ENCODE data around the gene FLNC. TPM values are rescaled to one million over a fixed set of nuclear protein-coding genes. Genes with fewer than 3 reads are reported as not detected.

The FLNC gene
- total and polyA plus RNA-seq, 9 of the 15 experiments (the other 6 are each of a cell fraction or from before 2014, with no cell fraction given) = 0.90 to 155 (median 28.8) TPM

DNA sequence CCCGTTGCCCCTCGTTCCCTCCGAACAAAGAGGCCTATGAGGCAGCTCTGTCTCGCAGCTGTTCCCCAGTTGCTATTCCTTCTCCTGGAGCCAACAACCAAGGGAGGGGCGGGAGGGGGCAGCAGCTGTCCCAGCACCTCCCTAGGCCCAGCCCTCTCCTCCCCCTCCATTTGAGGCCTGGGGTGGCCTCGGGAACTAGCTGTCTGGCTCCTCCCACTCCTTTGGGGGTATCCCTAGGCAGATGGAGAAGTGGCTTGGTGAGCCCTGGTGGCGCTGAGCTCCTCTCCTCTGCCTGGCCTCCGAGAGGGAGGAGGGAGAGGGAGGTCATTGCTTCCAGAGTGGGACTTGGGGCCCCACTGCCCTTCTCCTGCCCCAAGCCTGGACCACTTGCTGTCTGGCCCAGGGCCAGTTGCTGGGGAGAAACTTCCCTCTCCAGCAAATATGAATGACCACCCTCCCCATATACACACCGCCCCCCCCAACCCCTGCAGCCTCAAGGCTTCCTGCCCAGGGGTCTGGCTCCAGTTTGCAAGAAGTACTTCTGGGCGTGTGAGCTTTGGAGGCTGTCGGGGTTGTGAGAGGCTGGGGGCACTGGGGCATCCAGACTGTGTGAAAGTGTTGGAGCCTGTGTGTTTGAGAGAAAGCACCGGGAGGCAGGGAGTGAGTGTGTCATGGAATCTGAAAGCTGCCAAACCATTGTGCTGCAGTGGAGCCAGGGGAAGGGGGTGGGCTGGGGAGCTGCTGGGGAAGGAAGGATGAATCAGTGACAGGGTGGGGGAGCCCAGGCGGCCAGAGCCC is 3.1 kb downstream of the FLNC start:
- Histone ChIP-seq H3K9ac (ENCODE audit: insufficient read depth in 1 of 2, low read depth in 2 of 2, low read length in 2 of 2) (peak overlapping the region; percentile 91 to 95), H3K79me2 (ENCODE audit: control insufficient read depth, insufficient read depth, low read length) (peaks cover 50% of the 10 kb centered on the region), H2AFZ (ENCODE audit: low read depth, low read length) (no peak overlapping the region), H4K20me1 (replicated peaks; ENCODE audit: control insufficient read depth, insufficient read depth, low read length) (0 out of 2 replicates have a peak, but pooled peaks cover 4% of the 10 kb centered on the region), H3K4me2 (ENCODE audit: insufficient read depth, low read length) (peak overlapping the region; percentile 97), H3K27me3 (ENCODE audit: control insufficient read depth in 2 of 2, insufficient read depth in 2 of 2, low read length in 2 of 2) (no peaks in the 10 kb centered on the region), H3K9me3 (replicated peaks; ENCODE audit: control insufficient read depth, insufficient read depth, low read depth, low read length) (no peaks in the 10 kb centered on the region), H3K4me3 (peak overlapping the region; percentile 66), H3K36me3 (ENCODE audit: control insufficient read depth, insufficient read depth, low read length) (peaks cover 55% of the 10 kb centered on the region; the same call in 2 of the 3 replicates), H3K9me1 (ENCODE audit: control insufficient read depth, insufficient read depth, low read length) (no peaks in the 10 kb centered on the region), H3K4me1 (replicated peaks in 1 of 2; ENCODE audit: control insufficient read depth in 2 of 2, insufficient read depth in 2 of 2, low read length in 2 of 2) (peaks cover 28 to 73% of the 10 kb centered on the region in 2 experiments), H3K27ac (ENCODE audit: extremely low read depth, low read depth, low read length) (peak overlapping the region; percentile 90)
- BruUV-seq (replicated peaks) = no TSS peak
- FAIRE-seq (peak; percentile 91), DNase-seq (ENCODE audit: extremely low read depth in 1 of 4, low spot score in 3 of 4) (peak; percentile 89 to 96 (median 94)), ATAC-seq (peak; percentile 12)
- CTCF ChIA-PET (ENCODE audit: low intra/inter-chr PET ratio) = no interaction called here
- intact Hi-C loops (cut with micrococcal nuclease) (loop anchor here (2.0 kb wide), 2 partner anchors 41 to 51 kb away; no protein-coding TSS in a partner anchor), in situ Hi-C loops (cut with MboI) (no loop called here)
- WGBS (ENCODE audit: insufficient coverage, low coverage, missing lambda C conversion rate) = 26% methylated on average over 11 of the region's 13 CpGs
- POLR2A ChIA-PET = interaction anchor here (0.6 to 4.3 kb wide), 21 partner anchors 9 to 1127 kb away, joined by 3 to 39 read pairs (median 5); partner anchors contain the start of genes ATP6V1F and CALU
- TF ChIP-seq, protein P1, sequence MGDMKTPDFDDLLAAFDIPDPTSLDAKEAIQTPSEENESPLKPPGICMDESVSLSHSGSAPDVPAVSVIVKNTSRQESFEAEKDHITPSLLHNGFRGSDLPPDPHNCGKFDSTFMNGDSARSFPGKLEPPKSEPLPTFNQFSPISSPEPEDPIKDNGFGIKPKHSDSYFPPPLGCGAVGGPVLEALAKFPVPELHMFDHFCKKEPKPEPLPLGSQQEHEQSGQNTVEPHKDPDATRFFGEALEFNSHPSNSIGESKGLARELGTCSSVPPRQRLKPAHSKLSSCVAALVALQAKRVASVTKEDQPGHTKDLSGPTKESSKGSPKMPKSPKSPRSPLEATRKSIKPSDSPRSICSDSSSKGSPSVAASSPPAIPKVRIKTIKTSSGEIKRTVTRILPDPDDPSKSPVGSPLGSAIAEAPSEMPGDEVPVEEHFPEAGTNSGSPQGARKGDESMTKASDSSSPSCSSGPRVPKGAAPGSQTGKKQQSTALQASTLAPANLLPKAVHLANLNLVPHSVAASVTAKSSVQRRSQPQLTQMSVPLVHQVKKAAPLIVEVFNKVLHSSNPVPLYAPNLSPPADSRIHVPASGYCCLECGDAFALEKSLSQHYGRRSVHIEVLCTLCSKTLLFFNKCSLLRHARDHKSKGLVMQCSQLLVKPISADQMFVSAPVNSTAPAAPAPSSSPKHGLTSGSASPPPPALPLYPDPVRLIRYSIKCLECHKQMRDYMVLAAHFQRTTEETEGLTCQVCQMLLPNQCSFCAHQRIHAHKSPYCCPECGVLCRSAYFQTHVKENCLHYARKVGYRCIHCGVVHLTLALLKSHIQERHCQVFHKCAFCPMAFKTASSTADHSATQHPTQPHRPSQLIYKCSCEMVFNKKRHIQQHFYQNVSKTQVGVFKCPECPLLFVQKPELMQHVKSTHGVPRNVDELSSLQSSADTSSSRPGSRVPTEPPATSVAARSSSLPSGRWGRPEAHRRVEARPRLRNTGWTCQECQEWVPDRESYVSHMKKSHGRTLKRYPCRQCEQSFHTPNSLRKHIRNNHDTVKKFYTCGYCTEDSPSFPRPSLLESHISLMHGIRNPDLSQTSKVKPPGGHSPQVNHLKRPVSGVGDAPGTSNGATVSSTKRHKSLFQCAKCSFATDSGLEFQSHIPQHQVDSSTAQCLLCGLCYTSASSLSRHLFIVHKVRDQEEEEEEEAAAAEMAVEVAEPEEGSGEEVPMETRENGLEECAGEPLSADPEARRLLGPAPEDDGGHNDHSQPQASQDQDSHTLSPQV (IDR thresholded peaks at IDR 0.05) = no peak
- TF ChIP-seq STAT5A (IDR thresholded peaks at IDR 0.05; ENCODE audit: borderline replicate concordance, low read length) = no peak
- no peak for TF ChIP-seq TAF15 (IDR thresholded peaks at IDR 0.05; ENCODE audit: low read depth, low read length)
- TF ChIP-seq MCM2 (IDR thresholded peaks at IDR 0.05; ENCODE audit: low read depth) = no peak
- TF ChIP-seq KAT7 (CRISPR knock-in tag; IDR thresholded peaks at IDR 0.05; ENCODE audit: borderline replicate concordance) = peak; percentile 54; the same call in 1 of the 2 replicates
- no peak for TF ChIP-seq NCOA1 (IDR thresholded peaks at IDR 0.05; ENCODE audit: low read depth)
- no peak for TF ChIP-seq NONO (IDR thresholded peaks at IDR 0.05; ENCODE audit: low read depth in 2 of 2, low read length in 1 of 2)
- TF ChIP-seq ZNF23 (CRISPR knock-in tag; IDR thresholded peaks at IDR 0.05) = no peak
- no peak for TF ChIP-seq SMARCA4 (IDR thresholded peaks at IDR 0.05)
- no peak for TF ChIP-seq ZNF561 (CRISPR knock-in tag; conservative IDR thresholded peaks at IDR 0.05)
- no peak for TF ChIP-seq SRSF1 (IDR thresholded peaks at IDR 0.05; ENCODE audit: low read depth, low read length)
- no peak for TF ChIP-seq GTF2E2 (tag; IDR thresholded peaks at IDR 0.05)
- TF ChIP-seq SFPQ (IDR thresholded peaks at IDR 0.05; ENCODE audit: low read depth, low read length) = no peak
- TF ChIP-seq, protein P2, sequence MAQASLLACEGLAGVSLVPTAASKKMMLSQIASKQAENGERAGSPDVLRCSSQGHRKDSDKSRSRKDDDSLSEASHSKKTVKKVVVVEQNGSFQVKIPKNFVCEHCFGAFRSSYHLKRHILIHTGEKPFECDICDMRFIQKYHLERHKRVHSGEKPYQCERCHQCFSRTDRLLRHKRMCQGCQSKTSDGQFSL (CRISPR knock-in tag; IDR thresholded peaks at IDR 0.05) = peak; percentile 87
- TF ChIP-seq, protein P2 (tag; IDR thresholded peaks at IDR 0.05) = peak in 1 of 2 experiments; percentile 55; a peak in 1 of 4 replicates
